Panc1 (cell line): ENCODE results near the gene CEP164. TPM values are rescaled to one million over a fixed set of nuclear protein-coding genes. Genes with fewer than 3 reads are reported as not detected.

Experiments used
- ATAC-seq: fragments of 200-7000 bp; cut with Tn5 transposase; 2 replicates; pipeline ENCODE4 v1.9.1; 2020; ENCODE audit warnings: mild to moderate bottlenecking, moderate library complexity
- BruUV-seq: library from RNA; stranded (reverse); fragments of 400-500 nt; replicated peaks from 2 replicates; lab custom pipeline; 2021; lab: Mats Ljungman, UMichigan
- CTCF ChIA-PET: fragments of 300-600 bp; sonication (Branson Sonifier 250); formaldehyde crosslinking; loops from one replicate; lab custom pipeline; 2022; ENCODE audit warnings: antibody characterized with exemption; lab: Charles Lee
- POLR2A ChIA-PET: fragments of 300-600 bp; sonication (Branson Sonifier 250); formaldehyde crosslinking; loops from one replicate; lab custom pipeline; 2022; ENCODE audit warnings: antibody characterized with exemption; lab: Charles Lee
- DNase-seq: peaks from one replicate; pipeline ENCODE4 v3.0.0-alpha.2; 2010; ENCODE audit warnings: low read depth, low spot score
- H3K27ac ChIP-seq: 2 replicates; pipeline ENCODE4 v1.5.1; 2011; ENCODE audit warnings: mild to moderate bottlenecking, low read length, inconsistent platforms
- H3K27me3 ChIP-seq: fragments of 200-500 bp; sonication (Bioruptor generic); 2 replicates; pipeline ENCODE4 v1.6.0; 2014; ENCODE audit warnings: low read length, inconsistent platforms; ENCODE audit not compliant: control insufficient read depth, insufficient read depth
- H3K36me3 ChIP-seq: fragments of 200-500 bp; sonication (Bioruptor generic); 2 replicates; pipeline ENCODE4 v1.5.1; 2014; ENCODE audit warnings: inconsistent platforms, mild to moderate bottlenecking, low read length, moderate library complexity; ENCODE audit not compliant: control insufficient read depth, insufficient read depth
- H3K4me1 ChIP-seq: 2 replicates; pipeline ENCODE4 v1.5.1; 2011; ENCODE audit warnings: inconsistent platforms, mild to moderate bottlenecking, low read length, moderate library complexity; ENCODE audit not compliant: control insufficient read depth, insufficient read depth
- H3K4me3 ChIP-seq, 2 experiments: 2 replicates each; pipeline ENCODE4 v1.5.1; 2011 to 2012; ENCODE audit warnings: low read depth in 2 of 2, low read length in 2 of 2, mild to moderate bottlenecking in 2 of 2, inconsistent platforms in 1 of 2, moderate library complexity in 1 of 2
- H3K9me3 ChIP-seq: fragments of 200-500 bp; sonication (Bioruptor generic); 2 replicates; pipeline ENCODE4 v1.5.1; 2014; ENCODE audit warnings: low read depth, mild to moderate bottlenecking, inconsistent platforms, low read length, moderate library complexity; ENCODE audit not compliant: control insufficient read depth, insufficient read depth
- POLR2AphosphoS5 ChIP-seq: IDR thresholded peaks from 2 replicates; pipeline ENCODE4 v1.6.1; 2012; ENCODE audit warnings: mild to moderate bottlenecking, low read depth, low read length, moderate library complexity
- SIN3A ChIP-seq: IDR thresholded peaks from 2 replicates; pipeline ENCODE4 v1.6.1; 2012; ENCODE audit warnings: low read depth, mild to moderate bottlenecking, low read length, moderate library complexity, borderline replicate concordance; ENCODE audit not compliant: insufficient read depth
- TCF7L2 ChIP-seq: IDR thresholded peaks from 2 replicates; pipeline ENCODE4 v1.6.1; 2011; ENCODE audit warnings: mild to moderate bottlenecking, low read depth, low read length, inconsistent platforms
- in situ Hi-C: cut with HindIII; loops from 2 replicates; pipeline ENCODE4 v1.10.0; 2016; ENCODE audit warnings: low sequenced_read_pairs, low pct_unique_long_range_greater_than_20kb
- intact Hi-C: fragments of 100-400 bp; cut with micrococcal nuclease; formaldehyde crosslinking; loops from one replicate; pipeline ENCODE4 v1.10.0; 2022; ENCODE audit not compliant: unreplicated experiment
- total RNA-seq: library from RNA; stranded (reverse); gene quantifications from one replicate; pipeline ENCODE4 v1.2.1, GENCODE V29; 2021; ENCODE audit not compliant: unreplicated experiment
- TF ChIP-seq, protein P1 (sequence below), 2 experiments: IDR thresholded peaks; 2 replicates each; pipeline ENCODE4 v1.6.1; 2011 to 2012; ENCODE audit warnings: low read depth in 2 of 2, control low read depth in 1 of 2, low read length in 1 of 2, mild to moderate bottlenecking in 1 of 2, moderate library complexity in 1 of 2; ENCODE audit not compliant: insufficient read depth in 1 of 2
- TF ChIP-seq, protein P2 (sequence below): fragments of 450-650 bp; IDR thresholded peaks from 2 replicates; pipeline ENCODE4 v1.5.1; 2017; ENCODE audit warnings: mild to moderate bottlenecking

CEP164 gene
- total RNA-seq, 1 experiment from 2014 or later: 75.4 TPM

DNA sequence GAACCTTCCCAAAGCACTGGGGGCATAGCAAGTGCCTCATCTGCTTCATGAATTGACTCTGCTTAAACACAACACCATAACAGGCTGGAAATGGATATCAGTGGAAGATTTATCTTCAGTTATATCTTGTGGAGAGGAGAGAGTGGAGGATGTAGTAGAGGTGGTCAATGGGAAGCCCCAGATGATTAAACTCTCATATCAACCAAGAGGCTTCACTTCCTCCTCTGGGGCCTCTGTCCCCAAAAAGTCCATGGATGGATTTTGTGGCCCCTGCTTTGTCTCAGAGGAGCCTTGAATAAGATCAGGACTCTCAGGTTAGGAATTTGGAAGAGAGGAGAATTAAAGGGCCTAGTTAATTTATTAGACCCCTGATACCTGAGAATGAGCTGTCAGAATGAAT is 106.1 kb downstream of the CEP164 start:
- BruUV-seq: no TSS peak
- POLR2A ChIA-PET: no interaction called here
- H3K27ac ChIP-seq: no peak overlapping the region

DNA sequence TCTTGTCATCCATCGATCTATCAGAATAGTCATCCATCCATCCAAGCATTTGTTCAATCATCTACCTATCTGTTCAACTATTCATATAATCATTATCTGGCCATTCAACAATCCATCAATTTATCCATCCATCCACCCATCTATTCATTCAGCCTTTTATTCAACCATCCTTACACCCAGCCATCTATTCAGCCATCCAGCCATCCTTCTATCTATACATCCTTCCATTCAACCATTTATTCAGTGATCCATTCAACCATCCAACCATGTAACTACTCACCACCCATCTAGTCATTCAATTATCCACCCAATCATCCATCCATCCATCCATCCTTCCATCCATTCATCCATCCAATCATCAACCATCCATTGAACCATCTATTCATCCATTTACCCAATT is 106.8 kb downstream of the CEP164 start:
- intact Hi-C loops: no loop called here
- in situ Hi-C loops: loop anchor here (25.0 kb wide), 1 partner anchor 378 kb away; the partner anchor contains the start of gene FXYD2
- TF ChIP-seq, protein P1, sequence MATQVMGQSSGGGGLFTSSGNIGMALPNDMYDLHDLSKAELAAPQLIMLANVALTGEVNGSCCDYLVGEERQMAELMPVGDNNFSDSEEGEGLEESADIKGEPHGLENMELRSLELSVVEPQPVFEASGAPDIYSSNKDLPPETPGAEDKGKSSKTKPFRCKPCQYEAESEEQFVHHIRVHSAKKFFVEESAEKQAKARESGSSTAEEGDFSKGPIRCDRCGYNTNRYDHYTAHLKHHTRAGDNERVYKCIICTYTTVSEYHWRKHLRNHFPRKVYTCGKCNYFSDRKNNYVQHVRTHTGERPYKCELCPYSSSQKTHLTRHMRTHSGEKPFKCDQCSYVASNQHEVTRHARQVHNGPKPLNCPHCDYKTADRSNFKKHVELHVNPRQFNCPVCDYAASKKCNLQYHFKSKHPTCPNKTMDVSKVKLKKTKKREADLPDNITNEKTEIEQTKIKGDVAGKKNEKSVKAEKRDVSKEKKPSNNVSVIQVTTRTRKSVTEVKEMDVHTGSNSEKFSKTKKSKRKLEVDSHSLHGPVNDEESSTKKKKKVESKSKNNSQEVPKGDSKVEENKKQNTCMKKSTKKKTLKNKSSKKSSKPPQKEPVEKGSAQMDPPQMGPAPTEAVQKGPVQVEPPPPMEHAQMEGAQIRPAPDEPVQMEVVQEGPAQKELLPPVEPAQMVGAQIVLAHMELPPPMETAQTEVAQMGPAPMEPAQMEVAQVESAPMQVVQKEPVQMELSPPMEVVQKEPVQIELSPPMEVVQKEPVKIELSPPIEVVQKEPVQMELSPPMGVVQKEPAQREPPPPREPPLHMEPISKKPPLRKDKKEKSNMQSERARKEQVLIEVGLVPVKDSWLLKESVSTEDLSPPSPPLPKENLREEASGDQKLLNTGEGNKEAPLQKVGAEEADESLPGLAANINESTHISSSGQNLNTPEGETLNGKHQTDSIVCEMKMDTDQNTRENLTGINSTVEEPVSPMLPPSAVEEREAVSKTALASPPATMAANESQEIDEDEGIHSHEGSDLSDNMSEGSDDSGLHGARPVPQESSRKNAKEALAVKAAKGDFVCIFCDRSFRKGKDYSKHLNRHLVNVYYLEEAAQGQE (IDR thresholded peaks at IDR 0.05; ENCODE audit: insufficient read depth in 1 of 2, low read depth in 2 of 2, low read length in 1 of 2): no peak
- no peak for TF ChIP-seq SIN3A
- no peak for TF ChIP-seq POLR2AphosphoS5
- BruUV-seq: no TSS peak
- no peak for ATAC-seq
- CTCF ChIA-PET: no interaction called here
- DNase-seq: no peak
- Histone ChIP-seq H3K4me1 (no peaks in the 10 kb centered on the region), H3K27ac (no peak overlapping the region), H3K4me3 (no peak overlapping the region), H3K9me3 (no peaks in the 10 kb centered on the region), H3K36me3 (no peaks in the 10 kb centered on the region), H3K27me3 (peaks cover 2% of the 10 kb centered on the region; the same call in 1 of the 2 replicates)
- POLR2A ChIA-PET: no interaction called here

More for the DNA sequence above, 106.1 kb downstream of the CEP164 start:
- DNase-seq (no peak), ATAC-seq (no peak)
- Histone ChIP-seq H3K27me3 (peaks cover 2% of the 10 kb centered on the region; the same call in 1 of the 2 replicates), H3K4me3 (no peak overlapping the region), H3K4me1 (no peaks in the 10 kb centered on the region), H3K36me3 (no peaks in the 10 kb centered on the region), H3K9me3 (no peaks in the 10 kb centered on the region)
- in situ Hi-C loops (loop anchor here (25.0 kb wide), 1 partner anchor 379 kb away; the partner anchor contains the start of gene FXYD2), intact Hi-C loops (no loop called here)
- CTCF ChIA-PET: no interaction called here
- TF ChIP-seq POLR2AphosphoS5 (no peak), SIN3A (no peak), TCF7L2 (no peak)
- TF ChIP-seq, protein P1 (IDR thresholded peaks at IDR 0.05; ENCODE audit: insufficient read depth in 1 of 2, low read depth in 2 of 2, low read length in 1 of 2): no peak
- TF ChIP-seq, protein P2, sequence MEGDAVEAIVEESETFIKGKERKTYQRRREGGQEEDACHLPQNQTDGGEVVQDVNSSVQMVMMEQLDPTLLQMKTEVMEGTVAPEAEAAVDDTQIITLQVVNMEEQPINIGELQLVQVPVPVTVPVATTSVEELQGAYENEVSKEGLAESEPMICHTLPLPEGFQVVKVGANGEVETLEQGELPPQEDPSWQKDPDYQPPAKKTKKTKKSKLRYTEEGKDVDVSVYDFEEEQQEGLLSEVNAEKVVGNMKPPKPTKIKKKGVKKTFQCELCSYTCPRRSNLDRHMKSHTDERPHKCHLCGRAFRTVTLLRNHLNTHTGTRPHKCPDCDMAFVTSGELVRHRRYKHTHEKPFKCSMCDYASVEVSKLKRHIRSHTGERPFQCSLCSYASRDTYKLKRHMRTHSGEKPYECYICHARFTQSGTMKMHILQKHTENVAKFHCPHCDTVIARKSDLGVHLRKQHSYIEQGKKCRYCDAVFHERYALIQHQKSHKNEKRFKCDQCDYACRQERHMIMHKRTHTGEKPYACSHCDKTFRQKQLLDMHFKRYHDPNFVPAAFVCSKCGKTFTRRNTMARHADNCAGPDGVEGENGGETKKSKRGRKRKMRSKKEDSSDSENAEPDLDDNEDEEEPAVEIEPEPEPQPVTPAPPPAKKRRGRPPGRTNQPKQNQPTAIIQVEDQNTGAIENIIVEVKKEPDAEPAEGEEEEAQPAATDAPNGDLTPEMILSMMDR: no peak
